GM18508 (cell line): ENCODE data around the gene ARGLU1.

ENCODE experiments used
- ATAC-seq: cut with Tn5 transposase; IDR thresholded peaks from one replicate; pipeline ENCODE4 v1.9.1; 2021; ENCODE audit warnings: moderate number of reproducible peaks; ENCODE audit not compliant: insufficient read depth, unreplicated experiment

The ARGLU1 gene

GRCh38 chr13:106550570-106551135 is 17.3 kb downstream of the ARGLU1 start:
- no peak for ATAC-seq

GRCh38 chr13:106548064-106548696 is 19.8 kb downstream of the ARGLU1 start:
- ATAC-seq = no peak

GRCh38 chr13:106541826-106542225 is 26.1 kb downstream of the ARGLU1 start:
- ATAC-seq = no peak

DNA sequence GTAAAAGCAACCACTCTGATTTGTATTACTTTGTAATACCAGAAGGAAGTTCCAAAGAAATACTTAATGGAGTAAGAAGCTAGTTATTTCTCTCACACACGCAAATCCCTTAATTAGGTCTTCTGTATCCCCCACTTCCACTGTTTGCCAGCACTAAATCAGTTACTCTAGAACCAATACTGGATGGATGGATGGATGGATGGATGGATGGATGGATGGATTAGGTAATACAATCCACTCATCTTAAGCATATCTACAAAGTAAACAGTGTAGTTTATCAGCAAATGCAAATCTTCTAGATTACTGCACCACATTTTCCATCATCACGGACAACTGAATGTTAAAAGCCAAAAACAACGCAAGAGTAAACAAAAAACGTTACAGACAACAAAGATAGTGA is 27.3 kb downstream of the ARGLU1 start:
- no peak for ATAC-seq

GRCh38 chr13:106537521-106537920 is 30.4 kb downstream of the ARGLU1 start:
- ATAC-seq = no peak

- ATAC-seq = peak; percentile 30
These were observed 31.5 kb downstream of the ARGLU1 start for GRCh38 chr13:106536244-106537034.

DNA sequence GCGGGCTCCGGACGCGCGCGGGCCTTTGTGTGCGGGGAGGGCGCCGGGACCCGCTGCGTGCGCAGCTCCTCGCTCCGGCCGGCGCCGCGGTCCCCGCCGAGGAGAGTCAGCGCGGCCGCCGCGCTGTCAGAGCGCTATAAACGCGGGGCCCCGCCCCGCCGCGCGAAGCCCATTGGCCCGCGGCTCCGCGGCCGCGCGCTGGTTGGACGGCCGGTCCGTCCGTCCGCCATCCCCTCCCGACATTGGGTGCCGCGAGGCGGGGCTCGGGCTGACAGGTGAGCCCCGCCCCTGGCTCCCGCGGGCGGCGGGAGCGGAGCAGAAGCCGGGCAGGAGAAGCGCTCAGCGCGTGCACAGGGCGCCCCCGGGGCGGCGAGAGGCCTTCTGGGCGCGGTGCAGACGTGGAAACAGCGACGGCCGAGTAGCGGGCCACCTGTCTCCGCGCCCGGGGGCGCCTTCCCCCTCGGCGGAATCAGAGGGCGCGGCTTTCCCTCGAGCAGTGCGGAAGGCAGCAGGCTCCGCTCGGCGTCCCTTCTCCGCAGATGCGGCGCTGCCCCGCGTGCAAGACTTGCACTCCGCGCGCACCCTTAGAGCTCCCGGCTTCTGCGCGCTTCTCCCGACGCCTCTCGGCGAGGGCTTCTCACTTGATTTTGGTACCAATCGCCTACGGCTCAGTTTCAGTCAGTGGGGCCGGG is 32.2 kb downstream of the ARGLU1 start, which contains the start of gene EFNB2:
EFNB2 (minus strand) TSS at position 111 of the 692 bp plus-strand sequence. CDS start 698 bp downstream, outside the sequence.
- ATAC-seq = peak; percentile 81

- ATAC-seq = peak; percentile 13
These were observed 33.0 kb downstream of the ARGLU1 start for GRCh38 chr13:106534639-106535551.

DNA sequence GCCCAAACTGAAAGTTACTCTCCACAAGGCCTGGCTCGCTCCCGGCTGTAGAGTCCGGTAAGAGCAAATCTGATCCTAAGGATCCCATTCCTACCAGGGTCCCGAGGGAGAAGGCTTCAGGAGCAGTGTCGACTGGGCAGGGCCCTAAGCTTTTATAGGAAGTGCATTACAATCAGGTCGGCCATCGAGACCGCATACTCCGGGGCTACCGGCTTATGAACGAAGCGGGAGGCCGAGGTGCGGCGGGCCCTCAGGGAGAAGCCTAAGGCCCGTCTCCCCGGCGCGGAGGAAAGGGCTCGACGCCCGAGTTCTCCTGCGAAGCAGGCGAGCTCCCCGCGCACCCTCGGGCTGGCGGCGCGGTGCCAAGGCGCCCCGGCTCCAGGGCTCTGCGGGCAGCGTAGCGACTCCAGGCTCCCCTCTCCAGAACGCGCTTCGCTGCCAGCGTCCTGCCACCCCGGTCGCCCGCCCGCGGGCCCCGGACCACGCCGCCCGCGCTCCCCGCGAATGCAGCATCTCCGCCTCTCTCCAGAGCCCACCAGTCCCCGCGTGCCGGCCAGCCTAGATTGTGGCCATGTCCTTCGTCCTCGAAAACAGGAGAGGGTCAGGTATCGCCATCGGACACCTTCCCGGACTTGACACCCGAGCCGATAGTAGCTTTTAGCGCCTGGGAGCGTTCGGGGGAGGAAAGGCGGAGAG is 33.8 kb downstream of the ARGLU1 start:
- ATAC-seq = no peak

DNA sequence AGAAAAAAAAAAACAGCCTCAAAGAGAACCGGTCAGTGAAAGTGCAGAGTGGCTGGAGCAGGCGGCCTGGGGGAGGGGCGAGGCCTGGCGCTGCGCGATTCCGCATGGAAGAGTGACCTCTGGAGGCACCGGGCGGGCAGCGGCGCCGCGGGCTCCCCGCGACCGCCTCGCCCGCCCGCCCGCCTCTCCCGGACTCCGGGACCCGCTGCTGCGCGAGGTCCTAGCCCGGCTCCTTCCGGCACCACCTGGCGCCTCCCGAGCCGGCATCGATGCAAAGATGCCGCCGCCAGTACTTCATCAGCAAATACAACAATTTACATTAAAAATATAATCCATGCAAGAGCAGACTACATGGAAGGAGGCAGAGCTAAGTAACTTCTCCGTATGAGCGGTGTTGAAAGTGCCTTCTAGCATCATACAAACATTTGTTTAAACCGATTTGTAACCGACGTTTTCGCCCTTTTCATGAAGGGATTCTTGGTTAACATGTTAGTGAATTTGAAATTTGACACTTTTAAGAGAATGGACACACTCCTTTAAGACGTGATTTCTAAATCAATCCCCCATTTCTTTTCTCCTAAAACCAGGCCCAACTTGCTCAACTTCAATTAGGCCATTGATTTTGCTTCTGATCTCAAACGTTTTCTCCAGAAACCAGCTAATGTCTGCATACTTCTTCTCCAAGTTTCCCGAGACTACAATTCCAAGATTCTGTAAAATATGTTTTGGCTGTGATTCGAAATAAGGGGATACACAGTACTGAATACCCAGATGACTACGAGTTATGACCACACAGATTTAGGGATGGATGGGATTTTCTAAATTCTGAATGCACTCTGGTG is 34.6 kb downstream of the ARGLU1 start:
- no peak for ATAC-seq

- ATAC-seq = no peak
These were observed 35.6 kb downstream of the ARGLU1 start for GRCh38 chr13:106532111-106532929.

- ATAC-seq = no peak
These were observed 36.9 kb downstream of the ARGLU1 start for GRCh38 chr13:106530980-106531481.

- ATAC-seq = no peak
These were observed 37.6 kb downstream of the ARGLU1 start for GRCh38 chr13:106530171-106530851.

GRCh38 chr13:106529415-106530170 is 38.3 kb downstream of the ARGLU1 start:
- no peak for ATAC-seq

GRCh38 chr13:106528718-106529414 is 39.1 kb downstream of the ARGLU1 start:
- ATAC-seq = no peak
